ENCODE results near the gene CNTN4. TPM values are rescaled to one million over a fixed set of nuclear protein-coding genes. Genes with fewer than 3 reads are reported as not detected.

Gene CNTN4
- total RNA-seq, 4 donors from 2014 or later, result 47.7 to 106 (median 83.3) TPM

DNA sequence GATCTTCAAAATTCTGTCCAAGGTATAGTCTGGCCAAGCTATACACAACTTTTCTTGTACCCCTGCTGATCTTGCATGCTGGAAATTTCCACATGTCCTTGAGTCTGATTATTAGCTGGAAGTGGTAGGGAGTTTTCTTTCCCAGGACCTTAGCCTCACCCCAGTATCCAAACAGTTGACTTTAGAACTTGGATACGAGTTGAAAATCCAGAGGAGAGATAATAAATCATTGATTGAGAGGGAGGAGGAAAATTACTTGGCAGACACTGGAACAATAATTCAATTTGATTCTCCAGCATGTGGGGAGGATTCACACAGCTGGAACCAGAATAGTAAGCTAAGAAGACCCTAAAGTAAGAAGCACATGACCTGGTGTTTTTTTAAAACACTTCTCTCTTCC lies 895.1 kb downstream of the CNTN4 start:
- TF ChIP-seq, protein P1, sequence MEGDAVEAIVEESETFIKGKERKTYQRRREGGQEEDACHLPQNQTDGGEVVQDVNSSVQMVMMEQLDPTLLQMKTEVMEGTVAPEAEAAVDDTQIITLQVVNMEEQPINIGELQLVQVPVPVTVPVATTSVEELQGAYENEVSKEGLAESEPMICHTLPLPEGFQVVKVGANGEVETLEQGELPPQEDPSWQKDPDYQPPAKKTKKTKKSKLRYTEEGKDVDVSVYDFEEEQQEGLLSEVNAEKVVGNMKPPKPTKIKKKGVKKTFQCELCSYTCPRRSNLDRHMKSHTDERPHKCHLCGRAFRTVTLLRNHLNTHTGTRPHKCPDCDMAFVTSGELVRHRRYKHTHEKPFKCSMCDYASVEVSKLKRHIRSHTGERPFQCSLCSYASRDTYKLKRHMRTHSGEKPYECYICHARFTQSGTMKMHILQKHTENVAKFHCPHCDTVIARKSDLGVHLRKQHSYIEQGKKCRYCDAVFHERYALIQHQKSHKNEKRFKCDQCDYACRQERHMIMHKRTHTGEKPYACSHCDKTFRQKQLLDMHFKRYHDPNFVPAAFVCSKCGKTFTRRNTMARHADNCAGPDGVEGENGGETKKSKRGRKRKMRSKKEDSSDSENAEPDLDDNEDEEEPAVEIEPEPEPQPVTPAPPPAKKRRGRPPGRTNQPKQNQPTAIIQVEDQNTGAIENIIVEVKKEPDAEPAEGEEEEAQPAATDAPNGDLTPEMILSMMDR (IDR thresholded peaks at IDR 0.05), result no peak
- no peak for TF ChIP-seq EP300 (IDR thresholded peaks at IDR 0.05)
- no peak for TF ChIP-seq POLR2A (IDR thresholded peaks at IDR 0.05)
- Histone ChIP-seq H3K36me3 (no peaks in the 10 kb centered on the region), H3K9me3 (no peaks in the 10 kb centered on the region), H3K4me3 (no peak overlapping the region), H3K4me1 (peaks cover 0 to 8% (median 0%) of the 10 kb centered on the region in 4 donors), H3K27me3 (no peaks in the 10 kb centered on the region), H3K27ac (no peak overlapping the region)
- 6 to 14% methylated on average over 1 of the region's 1 CpG for WGBS, 2 donors
- no peak for DNase-seq (ENCODE audit: low spot score in 2 of 2)

- 87 to 90% methylated on average over 5 of the region's 5 CpGs for WGBS, 2 donors
- TF ChIP-seq, protein P1 (IDR thresholded peaks at IDR 0.05), result no peak
- TF ChIP-seq POLR2A (IDR thresholded peaks at IDR 0.05) (no peak), EP300 (IDR thresholded peaks at IDR 0.05) (no peak)
- Histone ChIP-seq H3K27me3 (no peaks in the 10 kb centered on the region), H3K27ac (no peak overlapping the region), H3K36me3 (no peaks in the 10 kb centered on the region), H3K4me1 (peaks cover 0 to 8% (median 0%) of the 10 kb centered on the region in 4 donors), H3K9me3 (no peaks in the 10 kb centered on the region), H3K4me3 (no peak overlapping the region)
- DNase-seq (ENCODE audit: low spot score in 2 of 2), result no peak
Observed at GRCh38 chr3:2995195-2995594, 896.5 kb downstream of the CNTN4 start.

GRCh38 chr3:3005146-3005744 lies 906.6 kb downstream of the CNTN4 start:
- TF ChIP-seq, protein P1 (IDR thresholded peaks at IDR 0.05), result no peak
- no peak for TF ChIP-seq POLR2A (IDR thresholded peaks at IDR 0.05)
- no peak for TF ChIP-seq EP300 (IDR thresholded peaks at IDR 0.05)
- H3K4me3 ChIP-seq, result no peak overlapping the region
- H3K9me3 ChIP-seq, result no peaks in the 10 kb centered on the region
- no peak for DNase-seq (ENCODE audit: low spot score in 2 of 2)
- 75 to 84% methylated on average over 7 of the region's 7 CpGs for WGBS, 2 donors
- no peak overlapping the region for H3K27ac ChIP-seq
- no peaks in the 10 kb centered on the region for H3K36me3 ChIP-seq
- H3K4me1 ChIP-seq, result no peaks in the 10 kb centered on the region
- H3K27me3 ChIP-seq, result no peaks in the 10 kb centered on the region

- no peak overlapping the region for H3K4me3 ChIP-seq
- H3K9me3 ChIP-seq, result no peaks in the 10 kb centered on the region
- DNase-seq (ENCODE audit: low spot score in 2 of 2), result no peak
- TF ChIP-seq EP300 (IDR thresholded peaks at IDR 0.05), result no peak
- TF ChIP-seq, protein P1 (IDR thresholded peaks at IDR 0.05), result no peak
- TF ChIP-seq POLR2A (IDR thresholded peaks at IDR 0.05), result no peak
- peaks cover 0 to 8% (median 0%) of the 10 kb centered on the region in 4 donors for H3K4me1 ChIP-seq
- WGBS, 2 donors, result 79 to 83% methylated on average over 4 of the region's 4 CpGs
- H3K36me3 ChIP-seq, result no peaks in the 10 kb centered on the region
- H3K27ac ChIP-seq, result no peak overlapping the region
- no peaks in the 10 kb centered on the region for H3K27me3 ChIP-seq
Observed at GRCh38 chr3:3013317-3014052, 914.8 kb downstream of the CNTN4 start.

Measured in tibial nerve (tissue), 4 donors.